Dendritic cell treated with granulocyte-macrophage colony-stimulating factor and Interleukin-4, amounts not matched to agents 40 ng/mL and 50 ng/mL, for 4 days (primary cell): ENCODE results near the gene RPS6KA4.

Experiments used
- H3K27ac Mint-ChIP-seq: one replicate; pipeline ENCODE4 v1.8.0; 2022; ENCODE audit warnings: mild to moderate bottlenecking, mixed read lengths
- H3K27me3 Mint-ChIP-seq: one replicate; pipeline ENCODE4 v1.8.0; 2022; ENCODE audit warnings: mild to moderate bottlenecking, mixed read lengths
- H3K36me3 Mint-ChIP-seq: one replicate; pipeline ENCODE4 v1.8.0; 2022; ENCODE audit warnings: low read depth, mixed read lengths
- H3K4me1 Mint-ChIP-seq: one replicate; pipeline ENCODE4 v1.8.0; 2022; ENCODE audit warnings: low read depth, mixed read lengths
- H3K4me3 Mint-ChIP-seq: one replicate; pipeline ENCODE4 v1.8.0; 2022; ENCODE audit warnings: mild to moderate bottlenecking, moderate library complexity, mixed read lengths
- H3K9me3 Mint-ChIP-seq: one replicate; pipeline ENCODE4 v1.8.0; 2022; ENCODE audit warnings: mixed read lengths
- intact Hi-C: fragments of 100-400 bp; cut with micrococcal nuclease; formaldehyde crosslinking; loops from one replicate; pipeline ENCODE4 v1.15.0; 2022

Gene RPS6KA4

GRCh38 chr11:64372802-64373597 lies 14.0 kb downstream of the RPS6KA4 start:
- H3K27ac Mint-ChIP-seq, result no peak overlapping the region
- H3K9me3 Mint-ChIP-seq, result no peaks in the 10 kb centered on the region
- H3K27me3 Mint-ChIP-seq, result no peaks in the 10 kb centered on the region
- H3K4me1 Mint-ChIP-seq, result peaks cover 13% of the 10 kb centered on the region
- intact Hi-C loops, result no loop called here
- H3K36me3 Mint-ChIP-seq, result peaks cover 47% of the 10 kb centered on the region
- H3K4me3 Mint-ChIP-seq, result no peak overlapping the region

- H3K27me3 Mint-ChIP-seq, result no peaks in the 10 kb centered on the region
- no peak overlapping the region for H3K4me3 Mint-ChIP-seq
- intact Hi-C loops, result no loop called here
- peaks cover 41% of the 10 kb centered on the region for H3K36me3 Mint-ChIP-seq
- no peak overlapping the region for H3K27ac Mint-ChIP-seq
- no peaks in the 10 kb centered on the region for H3K9me3 Mint-ChIP-seq
- peaks cover 13% of the 10 kb centered on the region for H3K4me1 Mint-ChIP-seq
Observed at GRCh38 chr11:64373598-64373974, 14.6 kb downstream of the RPS6KA4 start.

- intact Hi-C loops, result no loop called here
- Mint-ChIP-seq H3K4me1 (peaks cover 13% of the 10 kb centered on the region), H3K27me3 (no peaks in the 10 kb centered on the region), H3K9me3 (no peaks in the 10 kb centered on the region), H3K4me3 (no peak overlapping the region), H3K27ac (no peak overlapping the region), H3K36me3 (peaks cover 16% of the 10 kb centered on the region)
Observed at GRCh38 chr11:64376071-64376470, 17.1 kb downstream of the RPS6KA4 start.

GRCh38 chr11:64378335-64378880 lies 19.4 kb downstream of the RPS6KA4 start:
- intact Hi-C loops, result no loop called here
- Mint-ChIP-seq H3K27me3 (peaks cover 5% of the 10 kb centered on the region), H3K9me3 (no peaks in the 10 kb centered on the region), H3K36me3 (no peaks in the 10 kb centered on the region), H3K27ac (no peak overlapping the region), H3K4me3 (no peak overlapping the region), H3K4me1 (peaks cover 4% of the 10 kb centered on the region)

DNA sequence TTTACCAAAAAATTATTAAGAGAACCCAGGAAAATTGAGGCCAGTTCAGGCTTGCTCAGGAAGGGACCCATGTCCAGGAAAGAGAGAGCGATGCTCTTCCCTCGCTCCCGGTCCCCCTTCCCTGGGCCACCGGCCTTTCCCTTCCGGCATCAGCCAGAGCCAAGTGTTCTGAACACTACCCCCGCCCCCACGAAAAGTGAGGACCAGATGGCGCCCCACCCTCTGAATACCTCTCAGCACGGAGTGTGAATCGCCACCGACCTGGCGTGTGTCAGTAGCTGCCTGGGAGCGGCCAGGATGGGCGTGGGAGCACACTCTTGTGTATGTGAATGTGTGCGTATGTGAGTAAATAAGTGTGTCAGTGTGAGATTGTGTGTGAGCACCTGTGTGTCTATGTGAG lies 20.2 kb downstream of the RPS6KA4 start:
- H3K27me3 Mint-ChIP-seq, result peaks cover 9% of the 10 kb centered on the region
- intact Hi-C loops, result no loop called here
- no peaks in the 10 kb centered on the region for H3K4me1 Mint-ChIP-seq
- no peak overlapping the region for H3K4me3 Mint-ChIP-seq
- H3K27ac Mint-ChIP-seq, result no peak overlapping the region
- no peaks in the 10 kb centered on the region for H3K36me3 Mint-ChIP-seq
- no peaks in the 10 kb centered on the region for H3K9me3 Mint-ChIP-seq

DNA sequence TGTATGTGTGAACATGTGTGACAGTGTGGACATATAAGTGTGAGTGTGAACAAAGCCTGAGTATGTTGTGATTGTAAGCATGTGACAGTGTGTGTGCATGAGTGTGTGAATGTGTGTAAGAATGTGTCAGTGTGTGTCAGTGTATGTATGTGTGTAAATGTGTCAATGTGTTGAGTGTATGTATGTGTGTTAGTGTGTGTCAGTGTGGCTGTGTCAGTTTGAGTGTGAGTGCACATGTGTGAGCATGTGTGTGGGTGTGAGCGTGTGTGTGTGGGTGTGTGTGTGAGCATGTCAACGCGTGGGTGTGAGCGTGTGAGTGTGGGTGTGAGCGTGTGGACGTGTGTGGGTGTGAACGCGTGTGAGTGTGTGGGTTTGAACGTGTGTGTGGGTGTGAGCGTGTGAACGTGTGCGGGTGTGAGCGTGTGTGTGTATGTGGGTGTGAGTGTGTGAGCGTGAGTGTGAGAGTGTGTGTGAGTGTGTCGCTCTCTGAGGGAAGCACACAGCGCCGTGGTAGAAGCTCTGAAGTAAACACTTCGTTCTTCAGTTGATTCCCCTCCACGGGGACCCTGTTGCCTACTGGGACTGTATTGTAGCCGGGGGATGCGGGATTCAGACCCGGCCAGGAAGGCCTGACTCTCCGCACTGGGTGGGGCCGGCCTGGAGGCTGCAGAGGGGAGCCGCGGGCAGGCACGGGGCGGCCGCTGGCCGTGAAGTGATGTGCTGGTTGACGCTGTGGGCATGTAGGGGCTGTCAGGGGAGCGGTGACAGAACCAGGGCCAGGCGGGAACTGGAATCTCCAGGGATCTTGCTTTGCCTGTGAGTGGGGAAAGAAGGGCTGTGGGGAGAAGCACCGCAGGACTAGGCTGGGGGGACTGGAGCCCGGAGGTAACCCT lies 21.1 kb downstream of the RPS6KA4 start:
- Mint-ChIP-seq H3K36me3 (no peaks in the 10 kb centered on the region), H3K27me3 (peaks cover 9% of the 10 kb centered on the region), H3K27ac (no peak overlapping the region), H3K4me3 (no peak overlapping the region), H3K4me1 (peaks cover 2% of the 10 kb centered on the region), H3K9me3 (no peaks in the 10 kb centered on the region)
- intact Hi-C loops, result no loop called here

GRCh38 chr11:64381350-64381749 lies 22.4 kb downstream of the RPS6KA4 start:
- no peaks in the 10 kb centered on the region for H3K36me3 Mint-ChIP-seq
- peaks cover 9% of the 10 kb centered on the region for H3K27me3 Mint-ChIP-seq
- no peaks in the 10 kb centered on the region for H3K9me3 Mint-ChIP-seq
- no peak overlapping the region for H3K4me3 Mint-ChIP-seq
- peaks cover 15% of the 10 kb centered on the region for H3K4me1 Mint-ChIP-seq
- H3K27ac Mint-ChIP-seq, result no peak overlapping the region
- intact Hi-C loops, result no loop called here

- no peaks in the 10 kb centered on the region for H3K36me3 Mint-ChIP-seq
- H3K27me3 Mint-ChIP-seq, result peaks cover 9% of the 10 kb centered on the region
- H3K27ac Mint-ChIP-seq, result no peak overlapping the region
- intact Hi-C loops, result no loop called here
- no peak overlapping the region for H3K4me3 Mint-ChIP-seq
- H3K4me1 Mint-ChIP-seq, result peaks cover 22% of the 10 kb centered on the region
- no peaks in the 10 kb centered on the region for H3K9me3 Mint-ChIP-seq
Observed at GRCh38 chr11:64382047-64382446, 23.1 kb downstream of the RPS6KA4 start.

GRCh38 chr11:64382586-64382985 lies 23.6 kb downstream of the RPS6KA4 start:
- H3K27ac Mint-ChIP-seq, result no peak overlapping the region
- H3K4me3 Mint-ChIP-seq, result no peak overlapping the region
- intact Hi-C loops, result no loop called here
- H3K36me3 Mint-ChIP-seq, result no peaks in the 10 kb centered on the region
- peaks cover 9% of the 10 kb centered on the region for H3K27me3 Mint-ChIP-seq
- no peaks in the 10 kb centered on the region for H3K9me3 Mint-ChIP-seq
- H3K4me1 Mint-ChIP-seq, result peaks cover 25% of the 10 kb centered on the region

- no peak overlapping the region for H3K27ac Mint-ChIP-seq
- no peak overlapping the region for H3K4me3 Mint-ChIP-seq
Observed at GRCh38 chr11:64383580-64383979, 24.6 kb downstream of the RPS6KA4 start.

GRCh38 chr11:64384028-64384737 lies 25.2 kb downstream of the RPS6KA4 start:
- Mint-ChIP-seq H3K4me3 (no peak overlapping the region), H3K27me3 (peaks cover 16% of the 10 kb centered on the region), H3K27ac (no peak overlapping the region), H3K9me3 (no peaks in the 10 kb centered on the region), H3K36me3 (no peaks in the 10 kb centered on the region), H3K4me1 (peaks cover 36% of the 10 kb centered on the region)
- intact Hi-C loops, result no loop called here

More at GRCh38 chr11:64383580-64383979, 24.6 kb downstream of the RPS6KA4 start:
- intact Hi-C loops, result no loop called here
- no peaks in the 10 kb centered on the region for H3K9me3 Mint-ChIP-seq
- H3K27me3 Mint-ChIP-seq, result peaks cover 14% of the 10 kb centered on the region
- peaks cover 30% of the 10 kb centered on the region for H3K4me1 Mint-ChIP-seq
- H3K36me3 Mint-ChIP-seq, result no peaks in the 10 kb centered on the region

DNA sequence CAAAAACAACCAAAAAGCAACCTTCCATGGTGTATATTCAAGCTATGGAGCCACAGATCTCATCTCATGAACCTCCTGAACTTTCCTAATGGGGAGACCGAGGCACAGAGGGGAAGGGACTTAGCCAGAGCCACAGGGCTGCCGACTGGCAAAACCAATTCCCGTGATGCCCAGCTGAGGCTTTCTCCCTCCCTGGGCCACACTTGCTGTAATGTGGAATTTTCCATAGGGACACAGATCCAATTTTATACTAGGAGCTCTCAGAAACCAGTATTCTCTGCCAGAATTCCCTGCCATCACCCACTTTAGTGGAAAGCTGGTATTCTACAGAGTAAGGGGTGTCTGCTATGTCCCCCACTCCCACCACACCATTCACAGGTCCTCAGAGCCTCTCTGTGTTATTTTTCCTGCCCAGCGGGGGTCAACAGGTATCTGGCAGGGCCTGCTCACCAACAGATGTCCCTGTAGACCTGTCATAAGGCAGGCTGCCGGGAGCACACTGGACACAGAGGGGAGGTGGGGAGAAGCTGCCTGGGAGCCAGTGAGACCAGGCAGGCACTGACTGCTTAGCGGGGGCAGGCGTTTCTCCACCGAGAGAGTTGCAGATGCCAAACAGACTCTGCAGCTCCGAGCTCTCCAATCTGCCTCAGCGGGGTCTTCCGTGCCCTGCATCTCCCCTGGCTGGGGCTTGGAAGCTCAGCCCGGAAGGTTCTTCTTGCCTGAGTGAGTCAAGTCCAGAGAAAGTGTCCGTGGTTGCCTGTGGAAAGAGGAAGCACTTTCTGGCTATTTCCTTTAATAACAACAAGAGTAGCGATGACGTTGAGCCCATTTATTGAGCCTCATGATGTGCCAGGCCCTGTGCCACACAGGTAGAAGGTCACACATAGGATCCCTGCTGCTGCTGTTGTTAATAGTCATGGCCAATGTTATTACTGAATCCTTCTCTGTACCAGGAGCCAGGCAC lies 26.3 kb downstream of the RPS6KA4 start:
- Mint-ChIP-seq H3K27ac (peak overlapping the region; percentile 64), H3K4me3 (peak overlapping the region; percentile 58), H3K27me3 (peaks cover 21% of the 10 kb centered on the region), H3K4me1 (peaks cover 47% of the 10 kb centered on the region), H3K36me3 (peaks cover 8% of the 10 kb centered on the region), H3K9me3 (peaks cover 9% of the 10 kb centered on the region)
- intact Hi-C loops, result loop anchor here (1.0 kb wide), 1 partner anchor 63 kb away; no protein-coding TSS in a partner anchor
